SU-DHL-6 (cell line): ENCODE measurements around the gene TNFRSF25.
"Not testable (repeated sequence)": the region's sequence is repeated elsewhere in the genome, so short reads cannot be mapped to it uniquely, and the experiment has no call there.

Experiments used
- H2AFZ ChIP-seq: fragments of 200-600 bp; sonication (generic); 2 replicates; pipeline ENCODE4 v1.6.1; 2014; ENCODE audit warnings: low read depth, mild to moderate bottlenecking, moderate library complexity, mixed read lengths, antibody characterized with exemption, low read length; ENCODE audit not compliant: severe bottlenecking
- H3F3A ChIP-seq: fragments of 200-600 bp; shearing (Covaris generic); 2 replicates; pipeline ENCODE4 v1.6.0; 2016; ENCODE audit warnings: antibody characterized with exemption, mild to moderate bottlenecking; ENCODE audit not compliant: insufficient read depth
- H3K27ac ChIP-seq: fragments of 200-600 bp; sonication (generic); 2 replicates; pipeline ENCODE4 v1.5.1; 2016; ENCODE audit warnings: low read depth, mild to moderate bottlenecking, low read length, moderate library complexity, mixed read lengths
- H3K27me3 ChIP-seq: fragments of 200-600 bp; sonication (generic), shearing (Covaris generic); 2 replicates; pipeline ENCODE4 v1.6.0; 2014; ENCODE audit warnings: mild to moderate bottlenecking, low read length
- H3K36me3 ChIP-seq: fragments of 200-600 bp; sonication (generic); 2 replicates; pipeline ENCODE4 v1.6.1; 2014; ENCODE audit warnings: mild to moderate bottlenecking, low read length, mixed read lengths
- H3K4me2 ChIP-seq: fragments of 300-600, 200-600 bp; shearing (Covaris generic), sonication (generic); 2 replicates; pipeline ENCODE4 v1.6.0; 2014; ENCODE audit warnings: low read length, low read depth, mild to moderate bottlenecking; ENCODE audit not compliant: poor library complexity, severe bottlenecking
- H3K4me3 ChIP-seq: fragments of 200-600 bp; sonication (generic); 2 replicates; pipeline ENCODE4 v1.5.1; 2014; ENCODE audit warnings: antibody characterized with exemption, low read length, mild to moderate bottlenecking, mixed read lengths; ENCODE audit not compliant: insufficient read depth, poor library complexity, severe bottlenecking
- H3K79me2 ChIP-seq: fragments of 200-600 bp; sonication (generic); 2 replicates; pipeline ENCODE4 v1.6.1; 2014; ENCODE audit warnings: mild to moderate bottlenecking, low read length, moderate library complexity; ENCODE audit not compliant: insufficient read depth
- H3K9ac ChIP-seq: fragments of 200-600 bp; sonication (generic); 2 replicates; pipeline ENCODE4 v1.7.0; 2014; ENCODE audit warnings: mild to moderate bottlenecking, low read length
- H3K9me2 ChIP-seq: fragments of 200-600 bp; sonication (generic); replicated peaks from 2 replicates; pipeline ENCODE4 v1.6.1; 2014; ENCODE audit warnings: low read length; ENCODE audit not compliant: insufficient read depth
- H3K9me3 ChIP-seq: fragments of 200-600 bp; sonication (generic); 2 replicates; pipeline ENCODE4 v1.6.1; 2014; ENCODE audit warnings: low read length, mixed read lengths; ENCODE audit not compliant: insufficient read depth
- H4K20me1 ChIP-seq: fragments of 200-600 bp; sonication (generic); 2 replicates; pipeline ENCODE4 v1.6.1; 2014; ENCODE audit warnings: low read depth, mild to moderate bottlenecking, antibody characterized with exemption, low read length, moderate library complexity, mixed read lengths
- EZH2phosphoT487 ChIP-seq: fragments of 200-600 bp; sonication (generic), shearing (Covaris generic); conservative IDR thresholded peaks from 2 replicates; pipeline ENCODE4 v1.6.1; 2018; ENCODE audit warnings: mild to moderate bottlenecking, antibody characterized with exemption, low read length, moderate library complexity, mixed read lengths
- TF ChIP-seq, protein P1 (sequence below): fragments of 200-600 bp; sonication (generic); IDR thresholded peaks from one replicate; pipeline ENCODE4 v1.5.1; 2017; ENCODE audit warnings: antibody characterized with exemption, mild to moderate bottlenecking, low read length, moderate library complexity; ENCODE audit not compliant: insufficient read depth, poor library complexity, severe bottlenecking

TNFRSF25 gene

GRCh38 chr1:6435547-6435946, 30.4 kb downstream of the TNFRSF25 start:
- no peaks in the 10 kb centered on the region for H3K36me3 ChIP-seq
- H3K79me2 ChIP-seq, result no peaks in the 10 kb centered on the region
- H3K27ac ChIP-seq, result no peak overlapping the region
- TF ChIP-seq, protein P1, sequence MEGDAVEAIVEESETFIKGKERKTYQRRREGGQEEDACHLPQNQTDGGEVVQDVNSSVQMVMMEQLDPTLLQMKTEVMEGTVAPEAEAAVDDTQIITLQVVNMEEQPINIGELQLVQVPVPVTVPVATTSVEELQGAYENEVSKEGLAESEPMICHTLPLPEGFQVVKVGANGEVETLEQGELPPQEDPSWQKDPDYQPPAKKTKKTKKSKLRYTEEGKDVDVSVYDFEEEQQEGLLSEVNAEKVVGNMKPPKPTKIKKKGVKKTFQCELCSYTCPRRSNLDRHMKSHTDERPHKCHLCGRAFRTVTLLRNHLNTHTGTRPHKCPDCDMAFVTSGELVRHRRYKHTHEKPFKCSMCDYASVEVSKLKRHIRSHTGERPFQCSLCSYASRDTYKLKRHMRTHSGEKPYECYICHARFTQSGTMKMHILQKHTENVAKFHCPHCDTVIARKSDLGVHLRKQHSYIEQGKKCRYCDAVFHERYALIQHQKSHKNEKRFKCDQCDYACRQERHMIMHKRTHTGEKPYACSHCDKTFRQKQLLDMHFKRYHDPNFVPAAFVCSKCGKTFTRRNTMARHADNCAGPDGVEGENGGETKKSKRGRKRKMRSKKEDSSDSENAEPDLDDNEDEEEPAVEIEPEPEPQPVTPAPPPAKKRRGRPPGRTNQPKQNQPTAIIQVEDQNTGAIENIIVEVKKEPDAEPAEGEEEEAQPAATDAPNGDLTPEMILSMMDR, result no peak
- TF ChIP-seq EZH2phosphoT487, result no peak
- no peaks in the 10 kb centered on the region for H4K20me1 ChIP-seq
- H3F3A ChIP-seq, result no peaks in the 10 kb centered on the region
- no peaks in the 10 kb centered on the region for H3K27me3 ChIP-seq
- H3K4me3 ChIP-seq, result no peak overlapping the region
- no peak overlapping the region for H2AFZ ChIP-seq
- no peaks in the 10 kb centered on the region for H3K9me2 ChIP-seq
- no peak overlapping the region for H3K4me2 ChIP-seq
- no peak overlapping the region for H3K9ac ChIP-seq
- H3K9me3 ChIP-seq, result no peaks in the 10 kb centered on the region

GRCh38 chr1:6435129-6435528, 30.8 kb downstream of the TNFRSF25 start:
- no peaks in the 10 kb centered on the region for H3F3A ChIP-seq
- no peaks in the 10 kb centered on the region for H3K9me2 ChIP-seq
- H3K79me2 ChIP-seq, result no peaks in the 10 kb centered on the region
- no peak overlapping the region for H3K4me2 ChIP-seq
- H2AFZ ChIP-seq, result no peak overlapping the region
- TF ChIP-seq EZH2phosphoT487, result no peak
- TF ChIP-seq, protein P1, result no peak
- no peak overlapping the region for H3K27ac ChIP-seq
- H3K4me3 ChIP-seq, result no peak overlapping the region
- H3K27me3 ChIP-seq, result no peaks in the 10 kb centered on the region
- H3K9me3 ChIP-seq, result no peaks in the 10 kb centered on the region
- no peaks in the 10 kb centered on the region for H4K20me1 ChIP-seq
- H3K9ac ChIP-seq, result no peak overlapping the region
- H3K36me3 ChIP-seq, result no peaks in the 10 kb centered on the region

DNA sequence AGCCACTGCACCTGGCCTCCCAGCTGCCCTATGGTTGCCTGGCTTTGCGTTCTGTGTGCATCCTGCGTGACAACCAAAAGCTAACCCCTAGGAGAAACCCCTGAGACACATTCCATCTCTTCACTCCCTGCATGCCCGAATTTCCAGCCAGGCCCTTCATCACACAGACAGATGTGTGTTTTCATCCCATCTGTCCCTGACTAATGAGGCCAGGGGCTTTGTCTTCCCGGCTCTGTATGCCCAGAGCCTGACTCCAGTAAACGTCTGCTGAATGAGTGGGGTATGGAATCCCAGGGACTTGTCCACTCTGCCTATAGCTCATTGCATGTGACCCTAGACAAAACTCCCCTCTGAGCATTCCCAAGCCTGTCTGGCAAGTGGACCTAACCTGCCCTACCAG, 31.8 kb downstream of the TNFRSF25 start:
- H3K27me3 ChIP-seq, result no peaks in the 10 kb centered on the region
- H3K36me3 ChIP-seq, result no peaks in the 10 kb centered on the region
- H4K20me1 ChIP-seq, result no peaks in the 10 kb centered on the region
- no peak overlapping the region for H2AFZ ChIP-seq
- no peak overlapping the region for H3K4me3 ChIP-seq
- no peak overlapping the region for H3K9ac ChIP-seq
- no peaks in the 10 kb centered on the region for H3K79me2 ChIP-seq
- TF ChIP-seq, protein P1, result no peak
- TF ChIP-seq EZH2phosphoT487, result no peak
- H3K9me2 ChIP-seq, result no peaks in the 10 kb centered on the region
- no peak overlapping the region for H3K27ac ChIP-seq
- H3K9me3 ChIP-seq, result no peaks in the 10 kb centered on the region
- no peaks in the 10 kb centered on the region for H3F3A ChIP-seq
- H3K4me2 ChIP-seq, result no peak overlapping the region

DNA sequence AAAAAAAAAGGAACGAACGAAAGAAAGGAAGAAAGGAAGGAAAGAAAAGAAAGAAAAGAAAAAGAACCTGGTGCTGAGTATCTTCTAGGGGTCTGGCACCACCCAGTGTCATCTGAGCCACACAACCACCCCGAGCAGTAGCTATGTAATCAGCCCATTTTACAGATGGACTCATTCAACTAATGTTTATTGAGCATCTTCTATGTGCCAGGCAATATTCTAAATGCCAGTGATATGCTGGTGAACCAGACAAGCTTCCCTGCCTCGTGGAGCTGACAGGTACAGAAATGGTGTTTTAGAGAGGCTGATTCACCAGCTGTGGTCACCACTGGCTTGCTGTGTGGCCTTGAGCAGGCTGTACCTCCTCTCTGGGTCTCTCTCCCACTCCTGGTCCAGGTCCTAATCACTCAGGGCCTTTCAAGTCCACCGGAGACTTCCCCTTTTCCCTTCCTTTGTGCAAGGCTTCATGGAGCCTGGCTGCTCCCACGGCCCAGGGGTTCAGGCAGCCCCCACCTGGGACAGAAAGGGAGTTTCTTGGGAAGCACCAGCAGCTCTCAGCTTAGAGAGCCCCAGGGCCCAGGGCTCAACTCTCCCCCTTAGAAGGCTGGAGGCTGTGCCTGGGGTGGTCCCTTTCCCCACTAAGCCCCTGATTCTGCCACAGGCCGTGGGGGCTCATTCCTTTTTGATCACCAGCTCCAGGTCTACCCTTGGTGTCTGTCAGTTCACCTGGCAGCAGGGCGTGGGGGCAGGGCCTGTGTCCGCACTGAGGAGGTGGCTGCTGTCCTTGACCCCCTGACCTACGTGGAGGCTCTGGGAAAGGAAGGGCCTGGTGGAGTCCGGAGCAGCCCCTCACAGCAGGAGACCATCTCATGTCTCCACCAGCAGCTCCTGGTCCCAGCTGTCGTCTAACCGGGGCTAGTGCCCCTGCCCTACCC, 34.1 kb downstream of the TNFRSF25 start:
- H3K9me2 ChIP-seq, H3K4me2 ChIP-seq, H3K9ac ChIP-seq: not testable (repeated sequence)

GRCh38 chr1:6429660-6430411, 36.1 kb downstream of the TNFRSF25 start:
- H3K9ac ChIP-seq, H3K27me3 ChIP-seq, H4K20me1 ChIP-seq, H3K36me3 ChIP-seq, H3K27ac ChIP-seq, H3K9me3 ChIP-seq, H3K4me2 ChIP-seq, H3F3A ChIP-seq, H3K4me3 ChIP-seq, H3K9me2 ChIP-seq, H2AFZ ChIP-seq, H3K79me2 ChIP-seq: not testable (repeated sequence)

More for the DNA sequence above, 34.1 kb downstream of the TNFRSF25 start:
- H3F3A ChIP-seq, H3K4me3 ChIP-seq, H3K27ac ChIP-seq, H3K27me3 ChIP-seq, H3K36me3 ChIP-seq, H3K9me3 ChIP-seq, H4K20me1 ChIP-seq, H2AFZ ChIP-seq, H3K79me2 ChIP-seq: not testable (repeated sequence)
